CD4-positive, alpha-beta T cell (primary cell): Measurements from ENCODE around the gene SLC26A4. TPM values are rescaled to one million over a fixed set of nuclear protein-coding genes. Genes with fewer than 3 reads are reported as not detected.

ENCODE experiments used
- ATAC-seq: fragments of 200-7000 bp; cut with Tn5 transposase; one replicate; pipeline ENCODE4 v1.10.0; 2022; ENCODE audit warnings: mild to moderate bottlenecking; ENCODE audit not compliant: poor library complexity
- CTCF ChIA-PET: fragments of 350-600 bp; sonication (Branson Sonifier 250); formaldehyde crosslinking; loops from one replicate; lab custom pipeline; 2021; ENCODE audit warnings: antibody characterized with exemption, inconsistent platforms; lab: Charles Lee
- POLR2A ChIA-PET: fragments of 350-600 bp; sonication (Branson Sonifier 250); formaldehyde crosslinking; loops from one replicate; lab custom pipeline; 2021; ENCODE audit warnings: antibody characterized with exemption, inconsistent platforms; lab: Charles Lee
- DNase-seq, 14 experiments: peaks; one replicate each; pipeline ENCODE4 v3.0.0-alpha.2; 2013 to 2020; ENCODE audit warnings: mixed read lengths in 2 of 14
- H3K27ac ChIP-seq, 2 donors: one replicate each; pipeline versions ENCODE4 v1.5.1 to v1.7.0; 2013; ENCODE audit warnings: low read length in 2 of 2, low read depth in 1 of 2, mild to moderate bottlenecking in 1 of 2
- H3K27me3 ChIP-seq, 2 experiments: 1 replicate in 1 of 2; 2 replicates in 1 of 2; pipeline versions ENCODE4 v1.6.1 to v1.7.0; 2013; ENCODE audit warnings: low read length in 2 of 2, control low read depth in 1 of 2, mild to moderate bottlenecking in 1 of 2, moderate library complexity in 1 of 2; ENCODE audit not compliant: insufficient read depth in 2 of 2, control insufficient read depth in 1 of 2
- H3K36me3 ChIP-seq: one replicate; pipeline ENCODE4 v1.6.1; 2013; ENCODE audit warnings: low read length, control low read depth; ENCODE audit not compliant: insufficient read depth
- H3K4me1 ChIP-seq: one replicate; pipeline ENCODE4 v1.6.1; 2013; ENCODE audit warnings: low read length, control low read depth; ENCODE audit not compliant: insufficient read depth
- H3K4me3 ChIP-seq: one replicate; pipeline ENCODE4 v1.5.1; 2013; ENCODE audit warnings: mild to moderate bottlenecking, low read length, moderate library complexity
- H3K9me3 ChIP-seq, 2 experiments: 1 replicate in 1 of 2; 2 replicates in 1 of 2; pipeline versions ENCODE4 v1.6.1 to v1.7.0; 2013; ENCODE audit warnings: low read length in 2 of 2, mild to moderate bottlenecking in 2 of 2, control low read depth in 1 of 2, moderate library complexity in 1 of 2; ENCODE audit not compliant: control insufficient read depth in 1 of 2, insufficient read depth in 1 of 2
- H3K27ac Mint-ChIP-seq: one replicate; pipeline ENCODE4 v1.8.0; 2020; ENCODE audit warnings: mixed read lengths
- H3K27me3 Mint-ChIP-seq: one replicate; pipeline ENCODE4 v1.8.0; 2021; ENCODE audit warnings: mixed read lengths
- H3K36me3 Mint-ChIP-seq: one replicate; pipeline ENCODE4 v1.8.0; 2021; ENCODE audit warnings: low read depth, mixed read lengths
- H3K4me1 Mint-ChIP-seq: one replicate; pipeline ENCODE4 v1.8.0; 2021; ENCODE audit warnings: low read depth, mixed read lengths
- H3K4me3 Mint-ChIP-seq: one replicate; pipeline ENCODE4 v1.8.0; 2020; ENCODE audit warnings: mild to moderate bottlenecking, mixed read lengths
- H3K9me3 Mint-ChIP-seq: one replicate; pipeline ENCODE4 v1.8.0; 2020; ENCODE audit warnings: mixed read lengths
- intact Hi-C, 2 experiments: fragments of 100-400 bp; cut with DNase I in 1 of 2; cut with micrococcal nuclease in 1 of 2; formaldehyde crosslinking; loops; one replicate each; pipeline versions ENCODE4 v1.15.1 to v1.9.0; 2023 to 2025; cut with DNase I, micrococcal nuclease
- total RNA-seq, 174 experiments: library from RNA in 2 of 174; stranded (reverse) in 2 of 174; gene quantifications; one replicate each; pipeline ENCODE4 v1.2.3 and lab custom pipeline; 2021 to 2026
- TF ChIP-seq, protein P1 (sequence below): fragments of 200-600 bp; IDR thresholded peaks from one replicate; pipeline ENCODE4 v1.8.0; 2022; ENCODE audit warnings: antibody characterized with exemption, mild to moderate bottlenecking

The SLC26A4 gene
- total RNA-seq, 2 experiments from 2014 or later: not detected

DNA sequence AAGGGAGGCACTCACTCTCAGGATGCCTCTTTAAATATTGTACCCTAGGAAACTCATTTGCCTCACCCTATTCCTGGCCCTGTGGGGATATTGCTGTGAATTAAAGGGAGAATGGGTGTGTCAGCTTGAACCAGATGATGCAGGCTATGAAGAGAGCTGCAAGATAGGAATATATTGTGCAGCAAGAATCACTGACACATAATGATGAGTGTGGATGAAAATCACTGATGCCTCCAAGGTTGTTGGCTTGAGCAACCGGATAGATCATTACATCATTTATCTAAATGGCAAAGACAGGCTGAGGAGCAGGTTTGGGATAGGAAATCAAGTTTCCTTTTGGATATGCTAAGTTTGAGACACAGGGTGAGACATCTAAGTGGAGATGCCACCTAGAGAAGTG, 6.2 kb downstream of the SLC26A4 start:
- ATAC-seq: no peak
- peaks cover 45% of the 10 kb centered on the region for H3K27me3 Mint-ChIP-seq
- H3K4me1 ChIP-seq: peaks cover 4% of the 10 kb centered on the region
- H3K27ac Mint-ChIP-seq: no peak overlapping the region
- intact Hi-C loops: no loop called here
- H3K9me3 ChIP-seq: no peaks in the 10 kb centered on the region
- no peaks in the 10 kb centered on the region for H3K9me3 Mint-ChIP-seq
- no peak overlapping the region for H3K4me3 Mint-ChIP-seq
- TF ChIP-seq, protein P1, sequence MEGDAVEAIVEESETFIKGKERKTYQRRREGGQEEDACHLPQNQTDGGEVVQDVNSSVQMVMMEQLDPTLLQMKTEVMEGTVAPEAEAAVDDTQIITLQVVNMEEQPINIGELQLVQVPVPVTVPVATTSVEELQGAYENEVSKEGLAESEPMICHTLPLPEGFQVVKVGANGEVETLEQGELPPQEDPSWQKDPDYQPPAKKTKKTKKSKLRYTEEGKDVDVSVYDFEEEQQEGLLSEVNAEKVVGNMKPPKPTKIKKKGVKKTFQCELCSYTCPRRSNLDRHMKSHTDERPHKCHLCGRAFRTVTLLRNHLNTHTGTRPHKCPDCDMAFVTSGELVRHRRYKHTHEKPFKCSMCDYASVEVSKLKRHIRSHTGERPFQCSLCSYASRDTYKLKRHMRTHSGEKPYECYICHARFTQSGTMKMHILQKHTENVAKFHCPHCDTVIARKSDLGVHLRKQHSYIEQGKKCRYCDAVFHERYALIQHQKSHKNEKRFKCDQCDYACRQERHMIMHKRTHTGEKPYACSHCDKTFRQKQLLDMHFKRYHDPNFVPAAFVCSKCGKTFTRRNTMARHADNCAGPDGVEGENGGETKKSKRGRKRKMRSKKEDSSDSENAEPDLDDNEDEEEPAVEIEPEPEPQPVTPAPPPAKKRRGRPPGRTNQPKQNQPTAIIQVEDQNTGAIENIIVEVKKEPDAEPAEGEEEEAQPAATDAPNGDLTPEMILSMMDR: no peak
- ChIA-PET POLR2A (no interaction called here), CTCF (no interaction called here)
- no peak overlapping the region for H3K27ac ChIP-seq
- H3K4me1 Mint-ChIP-seq: peaks cover 6% of the 10 kb centered on the region
- H3K27me3 ChIP-seq: peaks cover 18 to 25% of the 10 kb centered on the region in 2 experiments
- no peak for DNase-seq
- H3K36me3 Mint-ChIP-seq: no peaks in the 10 kb centered on the region
- H3K36me3 ChIP-seq: no peaks in the 10 kb centered on the region
- H3K4me3 ChIP-seq: no peak overlapping the region

DNA sequence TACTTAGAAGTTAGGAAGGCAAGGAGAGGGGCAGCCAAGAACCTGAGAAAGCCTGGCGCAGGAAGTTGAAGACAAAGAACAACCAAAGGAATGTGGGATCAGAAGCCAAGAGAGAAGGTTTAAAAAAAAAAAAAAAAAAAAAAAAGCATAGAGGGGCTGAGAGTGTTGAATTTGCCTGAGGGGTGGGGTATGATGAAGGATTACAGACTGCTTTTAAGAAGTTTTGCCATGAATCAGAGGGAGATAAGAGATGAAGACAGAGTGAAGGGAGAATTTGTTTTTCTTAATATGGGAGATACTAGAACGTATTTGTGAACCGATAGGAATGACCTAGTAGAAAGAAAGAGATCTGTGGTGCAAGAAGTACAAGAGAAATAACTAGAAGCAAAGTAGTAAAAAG, 6.7 kb downstream of the SLC26A4 start:
- no peak overlapping the region for H3K4me3 Mint-ChIP-seq
- H3K9me3 Mint-ChIP-seq: no peaks in the 10 kb centered on the region
- H3K4me1 Mint-ChIP-seq: peaks cover 2% of the 10 kb centered on the region
- no peak for ATAC-seq
- Histone ChIP-seq H3K4me1 (no peaks in the 10 kb centered on the region), H3K36me3 (no peaks in the 10 kb centered on the region), H3K27me3 (peaks cover 13 to 19% of the 10 kb centered on the region in 2 experiments), H3K4me3 (no peak overlapping the region), H3K27ac (no peak overlapping the region), H3K9me3 (no peaks in the 10 kb centered on the region)
- no peaks in the 10 kb centered on the region for H3K36me3 Mint-ChIP-seq
- DNase-seq: no peak
- intact Hi-C loops: no loop called here
- H3K27ac Mint-ChIP-seq: no peak overlapping the region
- ChIA-PET POLR2A (interaction anchor here (0.5 kb wide), 1 partner anchor 64 kb away, joined by 3 read pairs; no protein-coding TSS in a partner anchor), CTCF (no interaction called here)
- peaks cover 39% of the 10 kb centered on the region for H3K27me3 Mint-ChIP-seq
- TF ChIP-seq, protein P1: no peak

DNA sequence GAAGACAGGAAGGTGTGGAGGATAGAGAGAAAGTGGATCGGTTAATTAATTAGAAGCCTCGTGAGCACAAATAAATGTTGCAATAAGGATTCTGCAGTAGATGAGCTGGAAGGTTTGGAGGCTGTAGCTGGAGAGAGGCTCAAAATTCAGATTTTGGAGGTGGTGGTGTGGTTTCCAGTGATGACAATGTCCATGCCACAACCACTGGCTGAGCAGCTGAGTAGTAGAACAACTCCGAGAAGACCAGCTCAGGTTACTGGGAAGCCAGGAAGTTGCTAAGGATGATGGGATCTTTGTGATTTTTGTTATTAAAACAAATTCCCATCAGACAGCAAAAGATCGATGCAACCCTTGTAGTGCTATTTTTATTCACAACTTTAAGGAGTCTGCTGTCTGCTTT, 7.7 kb downstream of the SLC26A4 start:
- Mint-ChIP-seq H3K4me3 (no peak overlapping the region), H3K36me3 (no peaks in the 10 kb centered on the region), H3K27ac (no peak overlapping the region), H3K4me1 (no peaks in the 10 kb centered on the region), H3K9me3 (no peaks in the 10 kb centered on the region), H3K27me3 (peaks cover 36% of the 10 kb centered on the region)
- DNase-seq (no peak), ATAC-seq (no peak)
- H3K36me3 ChIP-seq: no peaks in the 10 kb centered on the region
- intact Hi-C loops: no loop called here
- ChIA-PET CTCF (no interaction called here), POLR2A (no interaction called here)
- TF ChIP-seq, protein P1: no peak
- no peaks in the 10 kb centered on the region for H3K4me1 ChIP-seq
- H3K27ac ChIP-seq: no peak overlapping the region
- no peak overlapping the region for H3K4me3 ChIP-seq
- H3K9me3 ChIP-seq: no peaks in the 10 kb centered on the region
- peaks cover 8 to 9% of the 10 kb centered on the region in 2 experiments for H3K27me3 ChIP-seq
